GM12865 (cell line): ENCODE data around the gene NHLRC4.
"Not testable (repeated sequence)": the region's sequence is repeated elsewhere in the genome, so short reads cannot be mapped to it uniquely, and the experiment has no call there.

Experiments
- DNase-seq: peaks from one replicate; pipeline ENCODE4 v3.0.0; 2010; ENCODE audit warnings: low read depth
- H3K4me3 ChIP-seq: 2 replicates; pipeline ENCODE4 v1.5.1; 2011; ENCODE audit warnings: mild to moderate bottlenecking, low read depth, low read length, control low read depth
- CTCF ChIP-seq: IDR thresholded peaks from 2 replicates; pipeline ENCODE4 v1.5.1; 2011; ENCODE audit warnings: low read length, control low read depth, low read depth, inconsistent platforms; ENCODE audit not compliant: insufficient read depth; ENCODE audit errors: missing control alignments

NHLRC4 gene

GRCh38 chr16:592518-593306 lies 25.9 kb downstream of the NHLRC4 start:
- DNase-seq = no peak
- TF ChIP-seq CTCF = no peak
- H3K4me3 ChIP-seq = no peak overlapping the region

GRCh38 chr16:593406-593805 lies 26.6 kb downstream of the NHLRC4 start:
- H3K4me3 ChIP-seq = no peak overlapping the region
- TF ChIP-seq CTCF = no peak
- no peak for DNase-seq

GRCh38 chr16:593807-594206 lies 27.0 kb downstream of the NHLRC4 start:
- no peak for TF ChIP-seq CTCF

GRCh38 chr16:595094-595528 lies 28.3 kb downstream of the NHLRC4 start:
- no peak for TF ChIP-seq CTCF

More at GRCh38 chr16:593807-594206, 27.0 kb downstream of the NHLRC4 start:
- no peak overlapping the region for H3K4me3 ChIP-seq
- DNase-seq = no peak

GRCh38 chr16:595942-596735 lies 29.3 kb downstream of the NHLRC4 start:
- no peak for TF ChIP-seq CTCF
- H3K4me3 ChIP-seq = no peak overlapping the region
- DNase-seq = no peak

More at GRCh38 chr16:595094-595528, 28.3 kb downstream of the NHLRC4 start:
- no peak overlapping the region for H3K4me3 ChIP-seq
- no peak for DNase-seq

GRCh38 chr16:596736-597060 lies 29.9 kb downstream of the NHLRC4 start:
- no peak for TF ChIP-seq CTCF
- no peak for DNase-seq
- H3K4me3 ChIP-seq = no peak overlapping the region

GRCh38 chr16:597655-598054 lies 30.9 kb downstream of the NHLRC4 start:
- H3K4me3 ChIP-seq, DNase-seq: not testable (repeated sequence)
